HEK293 (cell line): ENCODE results near the gene KLK5.

Experiments used
- CTCF ChIA-PET: fragments of 350-600 bp; formaldehyde crosslinking; extraction: SDS; loops from one replicate; lab custom pipeline; 2021; ENCODE audit warnings: antibody characterized with exemption; lab: Yijun Ruan, JAX
- POLR2A ChIA-PET: fragments of 300-600 bp; formaldehyde crosslinking; extraction: SDS; loops from one replicate; lab custom pipeline; 2020; ENCODE audit warnings: antibody characterized with exemption, inconsistent platforms; lab: Yijun Ruan, JAX
- H3K27ac ChIP-seq: fragments of 200-500 bp; sonication (Bioruptor generic); 2 replicates; pipeline ENCODE4 v1.5.1; 2014; ENCODE audit warnings: low read depth, low read length, control low read depth, inconsistent platforms; ENCODE audit errors: extremely low read depth
- H3K36me3 ChIP-seq, 2 experiments: fragments of 200-500 bp in 1 of 2; sonication (Bioruptor generic) in 1 of 2; 1 replicate in 1 of 2; 2 replicates in 1 of 2; pipeline ENCODE4 v1.5.1; 2014 to 2017; ENCODE audit warnings: inconsistent platforms in 2 of 2, low read length in 2 of 2; ENCODE audit not compliant: control insufficient read depth in 2 of 2, insufficient read depth in 1 of 2
- H3K4me1 ChIP-seq: fragments of 200-500 bp; sonication (Bioruptor generic); 2 replicates; pipeline ENCODE4 v1.5.1; 2014; ENCODE audit warnings: mild to moderate bottlenecking, low read length, inconsistent platforms; ENCODE audit not compliant: control insufficient read depth, insufficient read depth
- H3K4me3 ChIP-seq: 2 replicates; pipeline ENCODE4 v1.5.1; 2011; ENCODE audit warnings: low read depth, mild to moderate bottlenecking, control low read depth, low read length, moderate library complexity
- H3K9me3 ChIP-seq: fragments of 200-500 bp; sonication (Bioruptor generic); 2 replicates; pipeline ENCODE4 v1.5.1; 2014; ENCODE audit warnings: low read depth, low read length, inconsistent platforms; ENCODE audit not compliant: control insufficient read depth, insufficient read depth
- HOXC10 ChIP-seq: sonication (generic); formaldehyde crosslinking; IDR thresholded peaks from 2 replicates; pipeline ENCODE4 v1.8.1; 2023; ENCODE audit warnings: mild to moderate bottlenecking, missing genetic modification reagents
- HOXD13 ChIP-seq: sonication (generic); formaldehyde crosslinking; IDR thresholded peaks from 2 replicates; pipeline ENCODE4 v1.8.0; 2022; ENCODE audit warnings: missing genetic modification reagents, borderline replicate concordance
- SCRT2 ChIP-seq: fragments of 450-650 bp; formaldehyde crosslinking; IDR thresholded peaks from 2 replicates; pipeline ENCODE4 v1.5.1; 2016; ENCODE audit warnings: missing biosample characterization, missing genetic modification characterization
- ZFP69B ChIP-seq: fragments of 450-650 bp; formaldehyde crosslinking; IDR thresholded peaks from 2 replicates; pipeline ENCODE4 v1.5.1; 2016; ENCODE audit warnings: missing biosample characterization, missing genetic modification characterization
- ZNF112 ChIP-seq: fragments of 450-650 bp; formaldehyde crosslinking; IDR thresholded peaks from 2 replicates; pipeline ENCODE4 v1.5.0; 2017; ENCODE audit warnings: missing biosample characterization, missing genetic modification characterization
- ZNF16 ChIP-seq: fragments of 450-650 bp; formaldehyde crosslinking; IDR thresholded peaks from 2 replicates; pipeline ENCODE4 v1.5.1; 2016; ENCODE audit warnings: low read depth, missing biosample characterization, missing genetic modification characterization
- ZNF174 ChIP-seq: fragments of 450-650 bp; formaldehyde crosslinking; IDR thresholded peaks from 2 replicates; pipeline ENCODE4 v1.5.0; 2017; ENCODE audit warnings: missing biosample characterization, mild to moderate bottlenecking, missing genetic modification characterization
- ZNF221 ChIP-seq: fragments of 450-650 bp; formaldehyde crosslinking; IDR thresholded peaks from 2 replicates; pipeline ENCODE4 v1.5.1; 2017; ENCODE audit warnings: missing biosample characterization, missing genetic modification characterization, borderline replicate concordance
- ZNF366 ChIP-seq: fragments of 450-650 bp; formaldehyde crosslinking; conservative IDR thresholded peaks from 2 replicates; pipeline ENCODE4 v1.5.1; 2016; ENCODE audit warnings: missing biosample characterization, missing genetic modification characterization
- ZNF521 ChIP-seq: fragments of 450-650 bp; formaldehyde crosslinking; IDR thresholded peaks from 2 replicates; pipeline ENCODE4 v1.5.1; 2017; ENCODE audit warnings: missing biosample characterization, mild to moderate bottlenecking, missing genetic modification characterization
- ZNF529 ChIP-seq: fragments of 450-650 bp; formaldehyde crosslinking; IDR thresholded peaks from 2 replicates; pipeline ENCODE4 v1.5.1; 2017; ENCODE audit warnings: missing genetic modification characterization, missing biosample characterization; ENCODE audit not compliant: insufficient replicate concordance
- ZNF561 ChIP-seq: fragments of 450-650 bp; IDR thresholded peaks from 2 replicates; pipeline ENCODE4 v1.5.1; 2018; ENCODE audit warnings: missing biosample characterization, missing genetic modification characterization, borderline replicate concordance
- ZNF621 ChIP-seq: fragments of 450-650 bp; formaldehyde crosslinking; IDR thresholded peaks from 2 replicates; pipeline ENCODE4 v1.5.1; 2017; ENCODE audit warnings: missing biosample characterization, missing genetic modification characterization
- ZNF654 ChIP-seq: fragments of 450-650 bp; formaldehyde crosslinking; IDR thresholded peaks from 2 replicates; pipeline ENCODE4 v1.5.1; 2016; ENCODE audit warnings: low read depth, missing biosample characterization, missing genetic modification characterization
- ZNF660 ChIP-seq: fragments of 450-650 bp; IDR thresholded peaks from 2 replicates; pipeline ENCODE4 v1.5.1; 2018; ENCODE audit warnings: missing biosample characterization, mild to moderate bottlenecking, missing genetic modification characterization
- ZNF792 ChIP-seq: fragments of 450-650 bp; formaldehyde crosslinking; IDR thresholded peaks from 2 replicates; pipeline ENCODE4 v1.5.1; 2016; ENCODE audit warnings: missing biosample characterization, missing genetic modification characterization
- ZSCAN16 ChIP-seq: fragments of 450-650 bp; formaldehyde crosslinking; IDR thresholded peaks from 2 replicates; pipeline ENCODE4 v1.5.1; 2016; ENCODE audit warnings: missing biosample characterization, missing genetic modification characterization
- TF ChIP-seq, protein P1 (sequence below): fragments of 450-650 bp; formaldehyde crosslinking; IDR thresholded peaks from 2 replicates; pipeline ENCODE4 v1.5.1; 2016; ENCODE audit warnings: missing biosample characterization, missing genetic modification characterization
- TF ChIP-seq, protein P2 (sequence below): fragments of 450-650 bp; formaldehyde crosslinking; IDR thresholded peaks from 2 replicates; pipeline ENCODE4 v1.5.1; 2017; ENCODE audit warnings: missing biosample characterization, missing genetic modification characterization
- TF ChIP-seq, protein P3 (sequence below): fragments of 450-650 bp; formaldehyde crosslinking; IDR thresholded peaks from 2 replicates; pipeline ENCODE4 v1.5.1; 2016; ENCODE audit warnings: missing biosample characterization, missing genetic modification characterization
- TF ChIP-seq, protein P4 (sequence below): fragments of 450-650 bp; formaldehyde crosslinking; IDR thresholded peaks from 2 replicates; pipeline ENCODE4 v1.5.1; 2017; ENCODE audit warnings: missing biosample characterization, missing genetic modification characterization
- TF ChIP-seq, protein P5 (sequence below): fragments of 450-650 bp; formaldehyde crosslinking; IDR thresholded peaks from 2 replicates; pipeline ENCODE4 v1.5.1; 2016; ENCODE audit warnings: missing biosample characterization, missing genetic modification characterization

Gene KLK5

DNA sequence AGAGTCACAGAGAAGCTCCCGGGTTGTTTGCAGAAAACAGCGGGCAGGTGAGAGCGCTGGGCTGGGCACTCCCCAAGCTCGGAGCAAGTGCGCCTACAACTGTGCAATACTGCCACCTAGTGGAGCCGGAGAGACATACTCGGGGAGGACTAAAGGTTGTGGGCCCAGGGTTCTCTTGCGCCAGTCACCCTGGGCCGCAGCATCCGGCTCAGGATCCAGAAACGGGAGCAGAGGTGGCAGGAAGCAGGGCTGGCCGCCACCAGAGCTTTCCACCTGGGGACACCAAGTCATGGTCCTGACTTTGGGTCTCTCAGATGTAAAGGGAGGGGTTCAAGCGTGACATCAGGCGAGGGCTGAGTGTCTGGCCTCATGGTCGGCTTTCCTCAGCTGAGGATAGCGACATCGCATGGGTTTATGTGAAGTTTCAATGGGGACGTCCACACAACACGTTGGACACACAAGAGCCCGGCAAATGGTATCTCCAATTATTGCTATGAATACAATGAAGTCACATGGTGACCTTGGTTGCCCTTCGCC, 30.5 kb downstream of the KLK5 start (continued):
- TF ChIP-seq HOXD13 = no peak
- peak; percentile 84 for TF ChIP-seq ZNF654 (tag by site-specific recombination)
- TF ChIP-seq ZNF660 (tag by site-specific recombination) = peak; percentile 64; the same call in 1 of the 2 replicates
- no peak for TF ChIP-seq ZNF221 (tag by site-specific recombination)
- no peak for TF ChIP-seq ZSCAN16
- TF ChIP-seq, protein P1, sequence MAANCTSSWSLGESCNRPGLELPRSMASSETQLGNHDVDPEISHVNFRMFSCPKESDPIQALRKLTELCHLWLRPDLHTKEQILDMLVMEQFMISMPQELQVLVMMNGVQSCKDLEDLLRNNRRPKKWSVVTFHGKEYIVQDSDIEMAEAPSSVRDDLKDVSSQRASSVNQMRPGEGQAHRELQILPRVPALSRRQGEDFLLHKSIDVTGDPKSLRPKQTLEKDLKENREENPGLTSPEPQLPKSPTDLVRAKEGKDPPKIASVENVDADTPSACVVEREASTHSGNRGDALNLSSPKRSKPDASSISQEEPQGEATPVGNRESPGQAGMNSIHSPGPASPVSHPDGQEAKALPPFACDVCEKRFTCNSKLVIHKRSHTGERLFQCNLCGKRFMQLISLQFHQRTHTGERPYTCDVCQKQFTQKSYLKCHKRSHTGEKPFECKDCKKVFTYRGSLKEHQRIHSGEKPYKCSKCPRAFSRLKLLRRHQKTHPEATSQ (tag by site-specific recombination) = no peak
- TF ChIP-seq ZNF621 (tag by site-specific recombination) = no peak
- TF ChIP-seq ZNF174 (tag by site-specific recombination) = no peak
- TF ChIP-seq, protein P2, sequence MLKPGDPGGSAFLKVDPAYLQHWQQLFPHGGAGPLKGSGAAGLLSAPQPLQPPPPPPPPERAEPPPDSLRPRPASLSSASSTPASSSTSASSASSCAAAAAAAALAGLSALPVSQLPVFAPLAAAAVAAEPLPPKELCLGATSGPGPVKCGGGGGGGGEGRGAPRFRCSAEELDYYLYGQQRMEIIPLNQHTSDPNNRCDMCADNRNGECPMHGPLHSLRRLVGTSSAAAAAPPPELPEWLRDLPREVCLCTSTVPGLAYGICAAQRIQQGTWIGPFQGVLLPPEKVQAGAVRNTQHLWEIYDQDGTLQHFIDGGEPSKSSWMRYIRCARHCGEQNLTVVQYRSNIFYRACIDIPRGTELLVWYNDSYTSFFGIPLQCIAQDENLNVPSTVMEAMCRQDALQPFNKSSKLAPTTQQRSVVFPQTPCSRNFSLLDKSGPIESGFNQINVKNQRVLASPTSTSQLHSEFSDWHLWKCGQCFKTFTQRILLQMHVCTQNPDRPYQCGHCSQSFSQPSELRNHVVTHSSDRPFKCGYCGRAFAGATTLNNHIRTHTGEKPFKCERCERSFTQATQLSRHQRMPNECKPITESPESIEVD (tag by site-specific recombination) = no peak
- TF ChIP-seq ZNF521 (tag by site-specific recombination) = no peak
- TF ChIP-seq ZFP69B (tag by site-specific recombination) = peak; percentile 98
- TF ChIP-seq, protein P3, sequence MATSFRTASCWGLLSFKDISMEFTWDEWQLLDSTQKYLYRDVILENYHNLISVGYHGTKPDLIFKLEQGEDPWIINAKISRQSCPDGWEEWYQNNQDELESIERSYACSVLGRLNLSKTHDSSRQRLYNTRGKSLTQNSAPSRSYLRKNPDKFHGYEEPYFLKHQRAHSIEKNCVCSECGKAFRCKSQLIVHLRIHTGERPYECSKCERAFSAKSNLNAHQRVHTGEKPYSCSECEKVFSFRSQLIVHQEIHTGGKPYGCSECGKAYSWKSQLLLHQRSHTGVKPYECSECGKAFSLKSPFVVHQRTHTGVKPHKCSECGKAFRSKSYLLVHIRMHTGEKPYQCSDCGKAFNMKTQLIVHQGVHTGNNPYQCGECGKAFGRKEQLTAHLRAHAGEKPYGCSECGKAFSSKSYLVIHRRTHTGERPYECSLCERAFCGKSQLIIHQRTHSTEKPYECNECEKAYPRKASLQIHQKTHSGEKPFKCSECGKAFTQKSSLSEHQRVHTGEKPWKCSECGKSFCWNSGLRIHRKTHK = no peak

DNA sequence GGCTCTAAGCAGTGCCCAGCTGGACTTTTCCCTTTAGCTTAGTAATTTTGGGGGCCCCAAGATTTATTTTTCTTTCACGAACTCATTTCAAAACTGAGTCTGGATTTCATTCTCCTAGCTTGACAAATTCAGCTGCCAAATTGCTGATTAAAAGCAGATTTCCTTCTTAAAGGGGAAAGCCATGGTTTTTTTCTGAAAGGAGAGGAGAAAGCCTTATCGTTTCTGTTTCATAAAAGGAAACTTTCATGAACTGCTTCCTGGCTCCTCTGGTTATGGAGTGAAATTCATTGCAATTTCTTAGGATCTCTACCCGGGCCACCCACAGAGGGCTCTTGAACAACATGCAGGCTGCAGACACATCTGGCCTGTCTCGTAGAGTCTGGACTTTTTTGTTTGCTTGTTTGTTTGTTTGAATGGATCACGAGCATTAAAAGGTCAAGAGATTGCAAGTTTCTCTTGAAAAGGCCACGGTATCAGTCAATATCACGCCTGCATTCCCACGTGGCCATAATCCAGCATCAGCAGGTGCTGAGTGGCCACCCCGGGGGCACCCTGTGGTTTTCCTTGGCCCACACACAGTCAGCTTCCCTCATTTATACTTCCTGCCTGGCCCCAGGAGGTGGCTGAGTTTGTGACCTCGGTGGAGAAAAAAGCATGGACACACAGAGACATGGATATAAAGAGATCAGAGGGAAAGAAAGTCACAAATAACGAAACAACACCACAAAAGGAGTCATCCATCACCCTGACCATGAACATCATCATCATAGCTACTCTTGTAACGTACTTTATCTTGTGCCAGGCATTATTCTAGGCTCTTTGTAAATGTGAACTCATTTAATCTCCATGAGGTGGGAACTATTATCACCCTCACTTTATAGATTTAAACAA, 31.2 kb downstream of the KLK5 start:
- no peaks in the 10 kb centered on the region for H3K36me3 ChIP-seq
- H3K27ac ChIP-seq = no peak overlapping the region
- peaks cover 3% of the 10 kb centered on the region for H3K4me1 ChIP-seq
- POLR2A ChIA-PET = interaction anchor here (0.5 to 1.8 kb wide), 4 partner anchors 39 to 197 kb away, joined by 3 to 31 read pairs (median 12); no protein-coding TSS in a partner anchor
- no peaks in the 10 kb centered on the region for H3K9me3 ChIP-seq
- CTCF ChIA-PET = interaction anchor here (0.6 to 5.2 kb wide), 60 partner anchors 9 to 1419 kb away, joined by 3 to 79 read pairs (median 5); partner anchors contain the start of genes ACP4, KLK1, KLK15 and KLK4
- H3K4me3 ChIP-seq = no peak overlapping the region
- no peak for TF ChIP-seq ZNF529 (tag by site-specific recombination)
- no peak for TF ChIP-seq SCRT2 (tag by site-specific recombination)
- no peak for TF ChIP-seq ZNF112
- TF ChIP-seq HOXC10 (CRISPR knock-in tag) = no peak
- TF ChIP-seq ZNF561 = no peak
- TF ChIP-seq, protein P1 (tag by site-specific recombination) = no peak
- peak; percentile 15; the same call in 1 of the 2 replicates for TF ChIP-seq ZNF366 (tag by site-specific recombination)
- TF ChIP-seq, protein P4, sequence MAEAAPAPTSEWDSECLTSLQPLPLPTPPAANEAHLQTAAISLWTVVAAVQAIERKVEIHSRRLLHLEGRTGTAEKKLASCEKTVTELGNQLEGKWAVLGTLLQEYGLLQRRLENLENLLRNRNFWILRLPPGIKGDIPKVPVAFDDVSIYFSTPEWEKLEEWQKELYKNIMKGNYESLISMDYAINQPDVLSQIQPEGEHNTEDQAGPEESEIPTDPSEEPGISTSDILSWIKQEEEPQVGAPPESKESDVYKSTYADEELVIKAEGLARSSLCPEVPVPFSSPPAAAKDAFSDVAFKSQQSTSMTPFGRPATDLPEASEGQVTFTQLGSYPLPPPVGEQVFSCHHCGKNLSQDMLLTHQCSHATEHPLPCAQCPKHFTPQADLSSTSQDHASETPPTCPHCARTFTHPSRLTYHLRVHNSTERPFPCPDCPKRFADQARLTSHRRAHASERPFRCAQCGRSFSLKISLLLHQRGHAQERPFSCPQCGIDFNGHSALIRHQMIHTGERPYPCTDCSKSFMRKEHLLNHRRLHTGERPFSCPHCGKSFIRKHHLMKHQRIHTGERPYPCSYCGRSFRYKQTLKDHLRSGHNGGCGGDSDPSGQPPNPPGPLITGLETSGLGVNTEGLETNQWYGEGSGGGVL (tag by site-specific recombination) = no peak
- TF ChIP-seq, protein P5, sequence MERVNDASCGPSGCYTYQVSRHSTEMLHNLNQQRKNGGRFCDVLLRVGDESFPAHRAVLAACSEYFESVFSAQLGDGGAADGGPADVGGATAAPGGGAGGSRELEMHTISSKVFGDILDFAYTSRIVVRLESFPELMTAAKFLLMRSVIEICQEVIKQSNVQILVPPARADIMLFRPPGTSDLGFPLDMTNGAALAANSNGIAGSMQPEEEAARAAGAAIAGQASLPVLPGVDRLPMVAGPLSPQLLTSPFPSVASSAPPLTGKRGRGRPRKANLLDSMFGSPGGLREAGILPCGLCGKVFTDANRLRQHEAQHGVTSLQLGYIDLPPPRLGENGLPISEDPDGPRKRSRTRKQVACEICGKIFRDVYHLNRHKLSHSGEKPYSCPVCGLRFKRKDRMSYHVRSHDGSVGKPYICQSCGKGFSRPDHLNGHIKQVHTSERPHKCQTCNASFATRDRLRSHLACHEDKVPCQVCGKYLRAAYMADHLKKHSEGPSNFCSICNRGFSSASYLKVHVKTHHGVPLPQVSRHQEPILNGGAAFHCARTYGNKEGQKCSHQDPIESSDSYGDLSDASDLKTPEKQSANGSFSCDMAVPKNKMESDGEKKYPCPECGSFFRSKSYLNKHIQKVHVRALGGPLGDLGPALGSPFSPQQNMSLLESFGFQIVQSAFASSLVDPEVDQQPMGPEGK (tag by site-specific recombination) = peak; percentile 37; the same call in 1 of the 2 replicates
- TF ChIP-seq ZNF16 = no peak
- TF ChIP-seq ZNF792 = no peak
